Left ventricle myocardium superior (tissue), 1 donor: ENCODE data around the gene USP2. TPM values are rescaled to one million over a fixed set of nuclear protein-coding genes. Genes with fewer than 3 reads are reported as not detected.

ENCODE experiments used
- ATAC-seq: fragments of 200-7000 bp; cut with Tn5 transposase; one replicate; pipeline ENCODE4 v1.9.1; 2020; ENCODE audit warnings: mild to moderate bottlenecking, moderate library complexity
- DNase-seq: peaks from one replicate; pipeline ENCODE4 v3.0.0-alpha.2; 2020
- intact Hi-C: fragments of 100-400 bp; cut with micrococcal nuclease; formaldehyde crosslinking; loops from one replicate; pipeline ENCODE4 v1.11.0; 2022
- total RNA-seq: library from RNA; stranded (reverse); fragmentation: NEBNext Ultra II Directional; extraction: Animal tissue kit (Norgen Biotek cat#: 25700); gene quantifications from one replicate; pipeline ENCODE4 v1.2.1, GENCODE V29; 2021
- donor health status: DM: no; HTN: yes; CAD: no; lungs with severe emphysema.

USP2 gene
- total RNA-seq, 1 donor from 2014 or later: 173 TPM

- ATAC-seq: peak; percentile 55
Measured at GRCh38 chr11:119368121-119369034, 13.1 kb downstream of the USP2 start.

GRCh38 chr11:119367661-119368120 lies 13.8 kb downstream of the USP2 start:
- intact Hi-C loops: no loop called here
- ATAC-seq (no peak), DNase-seq (no peak)

More at GRCh38 chr11:119368121-119369034, 13.1 kb downstream of the USP2 start:
- peak; percentile 90 for DNase-seq
- intact Hi-C loops: no loop called here

- intact Hi-C loops: no loop called here
- no peak for ATAC-seq
- no peak for DNase-seq
Measured at GRCh38 chr11:119366690-119367620, 14.5 kb downstream of the USP2 start.

GRCh38 chr11:119365071-119365591 lies 16.4 kb downstream of the USP2 start:
- no peak for DNase-seq
- intact Hi-C loops: no loop called here
- ATAC-seq: peak; percentile 3

- intact Hi-C loops: no loop called here
- DNase-seq: peak; percentile 87
- peak; percentile 49 for ATAC-seq
Measured at GRCh38 chr11:119363851-119364590, 17.5 kb downstream of the USP2 start.

GRCh38 chr11:119363081-119363850 lies 18.2 kb downstream of the USP2 start:
- intact Hi-C loops: no loop called here
- DNase-seq (peak; percentile 77), ATAC-seq (peak; percentile 32)

- DNase-seq: no peak
- ATAC-seq: peak; percentile 0
- intact Hi-C loops: no loop called here
Measured at GRCh38 chr11:119362741-119363080, 18.8 kb downstream of the USP2 start.

- ATAC-seq (peak; percentile 20), DNase-seq (no peak)
- intact Hi-C loops: no loop called here
Measured at GRCh38 chr11:119361941-119362725, 19.4 kb downstream of the USP2 start.

GRCh38 chr11:119361056-119361787 lies 20.3 kb downstream of the USP2 start:
- DNase-seq (peak; percentile 82), ATAC-seq (peak; percentile 71)
- intact Hi-C loops: no loop called here

GRCh38 chr11:119359365-119360214 lies 21.9 kb downstream of the USP2 start:
- DNase-seq (no peak), ATAC-seq (no peak)
- intact Hi-C loops: no loop called here

- intact Hi-C loops: no loop called here
- DNase-seq (no peak), ATAC-seq (peak; percentile 0)
Measured at GRCh38 chr11:119357074-119357473, 24.4 kb downstream of the USP2 start.

GRCh38 chr11:119356349-119357031 lies 25.0 kb downstream of the USP2 start:
- intact Hi-C loops: no loop called here
- DNase-seq (peak; percentile 89), ATAC-seq (peak; percentile 69)

- ATAC-seq (no peak), DNase-seq (no peak)
- intact Hi-C loops: no loop called here
Measured at GRCh38 chr11:119355091-119355843, 26.2 kb downstream of the USP2 start.

GRCh38 chr11:119352857-119353260 lies 28.6 kb downstream of the USP2 start:
- no peak for DNase-seq
- peak; percentile 42 for ATAC-seq
- intact Hi-C loops: no loop called here

- no peak for ATAC-seq
- intact Hi-C loops: no loop called here
- DNase-seq: no peak
Measured at GRCh38 chr11:119351232-119351631, 30.3 kb downstream of the USP2 start.
